Lower leg skin (tissue), 4 donors: ENCODE results near the gene ARL11. TPM values are rescaled to one million over a fixed set of nuclear protein-coding genes. Genes with fewer than 3 reads are reported as not detected.

Experiments used
- DNase-seq, 2 donors: peaks; one replicate each; pipeline ENCODE4 v3.0.0-alpha.2; 2019; ENCODE audit warnings: low spot score in 2 of 2
- H3K4me3 ChIP-seq: fragments of 200-600 bp; sonication (generic); 2 replicates; pipeline ENCODE4 v1.5.1; 2017; ENCODE audit warnings: mild to moderate bottlenecking, low read depth; ENCODE audit not compliant: poor library complexity, severe bottlenecking
- POLR2A ChIP-seq, 2 donors: fragments of 450-650 bp; IDR thresholded peaks; one replicate each; pipeline ENCODE4 v1.6.1; 2016 to 2017; ENCODE audit warnings: antibody characterized with exemption in 2 of 2, mild to moderate bottlenecking in 1 of 2, moderate library complexity in 1 of 2
- WGBS, 2 donors: methylation state at CpG; one replicate each; pipeline ENCODE4 v1.1.5; 2018; 5-methylcytosine and 5-hydroxymethylcytosine counted together
- intact Hi-C: fragments of 100-400 bp; cut with DNase I; formaldehyde crosslinking; loops from one replicate; pipeline ENCODE4 v1.15.0; 2023; ENCODE audit warnings: low total_unique reads
- total RNA-seq, 4 donors: library from RNA; depleted of rRNA; stranded (reverse); fragments of >200 nt; gene quantifications; one replicate each; pipeline ENCODE4 v1.1.0, GENCODE V29; 2016
- TF ChIP-seq, protein P1 (sequence below), 3 donors: fragments of 450-650 bp; IDR thresholded peaks; one replicate each; pipeline ENCODE4 v1.5.1; 2016; ENCODE audit warnings: antibody characterized with exemption in 3 of 3, mild to moderate bottlenecking in 3 of 3, moderate library complexity in 2 of 3

Gene ARL11
- total RNA-seq, 4 donors from 2014 or later: 0.19 to 0.51 TPM; not detected in 2

DNA sequence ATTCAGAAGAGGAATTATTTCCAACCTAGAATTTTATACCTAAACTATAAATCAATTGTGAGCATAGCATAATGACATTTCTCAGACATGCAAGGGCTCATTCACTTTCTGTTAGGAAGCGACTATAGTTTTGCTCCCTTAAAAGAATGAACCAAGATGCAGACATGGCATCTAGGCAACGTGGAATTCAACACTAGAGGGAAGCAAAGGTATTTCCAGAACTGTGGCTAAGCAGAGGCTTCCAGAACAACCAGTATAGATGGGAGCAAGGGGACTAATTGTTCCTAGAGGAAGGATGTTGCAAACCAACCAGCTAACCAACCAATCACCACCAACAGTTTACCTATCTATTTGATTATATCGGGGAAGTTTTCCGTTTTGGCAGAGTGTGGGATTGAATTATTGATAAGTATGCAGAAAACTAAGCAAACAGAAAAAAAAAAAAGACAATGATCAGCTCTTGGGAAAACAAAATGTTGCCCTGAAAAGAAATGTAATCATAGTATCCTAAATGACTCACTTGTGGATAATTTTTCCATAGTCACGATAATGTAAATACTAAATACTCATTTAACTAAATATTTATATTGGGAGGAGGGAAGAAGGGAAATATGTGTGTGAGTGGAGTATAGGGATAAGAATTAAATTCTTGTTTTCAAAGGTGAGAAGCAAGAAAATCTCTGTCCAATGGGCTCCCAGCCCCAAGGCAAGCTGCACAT is 21.1 kb downstream of the ARL11 start:
- H3K4me3 ChIP-seq: no peak overlapping the region
- intact Hi-C loops: no loop called here
- TF ChIP-seq, protein P1, sequence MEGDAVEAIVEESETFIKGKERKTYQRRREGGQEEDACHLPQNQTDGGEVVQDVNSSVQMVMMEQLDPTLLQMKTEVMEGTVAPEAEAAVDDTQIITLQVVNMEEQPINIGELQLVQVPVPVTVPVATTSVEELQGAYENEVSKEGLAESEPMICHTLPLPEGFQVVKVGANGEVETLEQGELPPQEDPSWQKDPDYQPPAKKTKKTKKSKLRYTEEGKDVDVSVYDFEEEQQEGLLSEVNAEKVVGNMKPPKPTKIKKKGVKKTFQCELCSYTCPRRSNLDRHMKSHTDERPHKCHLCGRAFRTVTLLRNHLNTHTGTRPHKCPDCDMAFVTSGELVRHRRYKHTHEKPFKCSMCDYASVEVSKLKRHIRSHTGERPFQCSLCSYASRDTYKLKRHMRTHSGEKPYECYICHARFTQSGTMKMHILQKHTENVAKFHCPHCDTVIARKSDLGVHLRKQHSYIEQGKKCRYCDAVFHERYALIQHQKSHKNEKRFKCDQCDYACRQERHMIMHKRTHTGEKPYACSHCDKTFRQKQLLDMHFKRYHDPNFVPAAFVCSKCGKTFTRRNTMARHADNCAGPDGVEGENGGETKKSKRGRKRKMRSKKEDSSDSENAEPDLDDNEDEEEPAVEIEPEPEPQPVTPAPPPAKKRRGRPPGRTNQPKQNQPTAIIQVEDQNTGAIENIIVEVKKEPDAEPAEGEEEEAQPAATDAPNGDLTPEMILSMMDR (IDR thresholded peaks at IDR 0.05): no peak
- TF ChIP-seq POLR2A (IDR thresholded peaks at IDR 0.05): no peak
- DNase-seq: no peak
- 59 to 60% methylated on average over 5 of the region's 5 CpGs for WGBS, 2 donors

GRCh38 chr13:49649963-49650312 is 21.6 kb downstream of the ARL11 start:
- no peak for DNase-seq
- TF ChIP-seq, protein P1 (IDR thresholded peaks at IDR 0.05): no peak
- TF ChIP-seq POLR2A (IDR thresholded peaks at IDR 0.05): no peak
- H3K4me3 ChIP-seq: no peak overlapping the region
- intact Hi-C loops: no loop called here
- WGBS, 2 donors: 71 to 78% methylated on average over 2 of the region's 2 CpGs

DNA sequence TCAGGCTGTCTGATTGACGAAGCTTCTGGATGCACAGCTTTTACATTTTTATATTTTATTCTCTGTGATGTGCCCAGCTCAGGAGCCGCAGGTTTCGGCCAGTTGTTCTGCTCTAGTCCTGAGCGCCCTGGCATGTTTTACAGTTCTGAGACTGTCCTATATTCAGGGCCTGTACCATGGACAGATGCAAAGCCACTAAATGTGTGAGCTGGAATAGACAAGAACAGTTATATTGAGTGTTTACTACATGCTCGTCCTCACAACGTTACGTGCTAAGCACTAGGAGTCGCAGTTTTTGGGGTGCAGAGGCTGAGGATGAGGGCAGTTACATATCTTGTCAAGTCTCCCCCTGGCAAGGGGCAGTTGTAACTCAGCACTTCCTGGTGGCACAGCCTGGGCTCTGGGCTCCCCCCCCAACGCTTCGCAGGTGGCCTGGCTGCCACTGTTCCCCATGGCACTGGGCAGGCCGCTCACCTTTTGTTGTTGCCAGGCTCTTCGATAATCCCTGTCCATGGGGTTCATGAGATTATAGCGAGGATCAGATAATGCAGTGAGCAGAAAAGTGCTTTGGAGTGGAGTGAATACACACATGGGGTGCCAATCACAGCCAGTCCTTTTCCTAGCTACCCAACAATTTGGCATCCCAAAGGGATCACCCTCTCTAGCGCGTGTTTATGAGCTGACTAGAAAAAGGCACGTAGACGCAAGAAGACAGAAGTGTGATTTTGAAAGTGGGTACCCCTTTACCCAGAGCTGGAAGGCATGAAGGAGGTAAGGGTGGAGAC is 23.5 kb downstream of the ARL11 start:
- WGBS, 2 donors: 69 to 78% methylated on average over 17 of the region's 17 CpGs
- TF ChIP-seq, protein P1 (IDR thresholded peaks at IDR 0.05): no peak
- TF ChIP-seq POLR2A (IDR thresholded peaks at IDR 0.05): no peak
- intact Hi-C loops: no loop called here
- no peak for DNase-seq
- no peak overlapping the region for H3K4me3 ChIP-seq

DNA sequence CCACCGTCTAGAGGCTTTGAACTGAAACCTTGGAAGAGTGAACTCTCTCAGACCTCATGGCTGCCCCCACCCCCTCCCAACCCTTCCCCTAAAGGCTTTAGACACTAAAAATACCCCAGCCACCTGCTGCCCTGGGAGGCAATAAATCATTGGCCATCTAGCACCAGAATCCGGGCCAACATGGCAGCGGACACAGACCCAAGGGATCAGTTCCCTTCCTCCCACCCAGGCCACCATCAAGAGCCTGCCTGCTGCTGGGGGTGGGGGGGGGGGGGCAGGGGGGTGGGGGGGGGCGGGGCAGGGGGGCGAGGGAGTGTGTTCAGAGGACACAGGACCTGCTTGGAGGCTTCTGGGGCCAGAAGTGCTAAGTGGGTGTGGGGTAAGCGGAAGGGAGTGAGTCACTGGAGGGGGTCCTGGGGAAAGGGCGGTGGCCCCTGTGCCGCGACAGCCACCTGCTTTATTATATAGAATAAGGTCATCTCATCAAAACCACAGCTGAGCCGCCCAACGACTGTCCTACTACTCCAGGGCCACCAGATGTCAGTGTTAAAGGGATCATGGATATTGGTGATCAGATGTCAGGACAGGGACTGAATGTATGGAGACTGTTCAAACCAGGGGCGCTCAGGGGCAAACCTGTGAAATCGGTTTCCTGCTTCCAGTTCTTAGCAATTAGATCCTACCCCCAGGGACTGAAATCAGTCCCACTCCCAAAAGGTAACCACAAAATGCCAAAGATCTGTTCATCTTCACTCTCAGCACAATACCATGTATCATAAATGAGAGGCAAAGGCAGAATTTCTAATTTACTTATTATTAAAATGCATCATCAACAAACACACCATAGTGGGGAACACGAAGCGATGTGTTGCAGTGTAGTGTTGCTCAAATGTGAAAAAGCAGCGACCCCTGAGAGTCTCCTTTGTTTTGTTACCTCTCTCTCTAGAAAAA is 24.3 kb downstream of the ARL11 start:
- no peak for TF ChIP-seq POLR2A (IDR thresholded peaks at IDR 0.05)
- TF ChIP-seq, protein P1 (IDR thresholded peaks at IDR 0.05): no peak
- intact Hi-C loops: no loop called here
- no peak overlapping the region for H3K4me3 ChIP-seq
- DNase-seq: peak in 1 of 2 donors; percentile 27
- WGBS, 2 donors: 35 to 37% methylated on average over 12 to 15 of the region's 16 CpGs

DNA sequence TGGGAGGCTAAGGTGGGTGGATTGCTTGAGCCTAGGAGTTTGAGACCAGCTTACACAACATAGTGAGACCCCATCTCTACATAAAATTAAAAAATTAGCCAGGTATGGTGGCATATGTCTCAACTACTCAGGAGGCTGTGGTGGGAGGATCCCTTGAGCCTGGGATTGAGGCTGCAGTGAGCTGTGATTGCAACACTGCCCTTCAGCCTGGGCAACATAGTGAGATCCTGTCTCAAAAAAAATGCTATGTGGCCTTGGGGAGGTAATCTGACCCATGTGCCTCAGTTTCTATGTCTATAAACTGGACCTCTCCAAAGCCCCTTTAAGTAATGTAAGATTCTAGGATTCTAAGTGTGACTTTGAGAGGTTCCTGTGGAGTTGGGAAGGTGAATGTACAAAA is 25.2 kb downstream of the ARL11 start:
- no peak for DNase-seq
- H3K4me3 ChIP-seq: no peak overlapping the region
- intact Hi-C loops: no loop called here
- no peak for TF ChIP-seq POLR2A (IDR thresholded peaks at IDR 0.05)
- TF ChIP-seq, protein P1 (IDR thresholded peaks at IDR 0.05): no peak
